Left hindlimb (tissue), 1 donor: ENCODE measurements around the gene MS4A7.
A peak's percentile ranks its signal among the peaks of the same experiment; 100 is the strongest.
"Not testable (repeated sequence)": the region's sequence is repeated elsewhere in the genome, so short reads cannot be mapped to it uniquely, and the experiment has no call there.

Source experiments
- DNase-seq: peaks from one replicate; pipeline ENCODE4 v3.0.0-alpha.2; 2018

Gene MS4A7, protein sequence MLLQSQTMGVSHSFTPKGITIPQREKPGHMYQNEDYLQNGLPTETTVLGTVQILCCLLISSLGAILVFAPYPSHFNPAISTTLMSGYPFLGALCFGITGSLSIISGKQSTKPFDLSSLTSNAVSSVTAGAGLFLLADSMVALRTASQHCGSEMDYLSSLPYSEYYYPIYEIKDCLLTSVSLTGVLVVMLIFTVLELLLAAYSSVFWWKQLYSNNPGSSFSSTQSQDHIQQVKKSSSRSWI

DNA sequence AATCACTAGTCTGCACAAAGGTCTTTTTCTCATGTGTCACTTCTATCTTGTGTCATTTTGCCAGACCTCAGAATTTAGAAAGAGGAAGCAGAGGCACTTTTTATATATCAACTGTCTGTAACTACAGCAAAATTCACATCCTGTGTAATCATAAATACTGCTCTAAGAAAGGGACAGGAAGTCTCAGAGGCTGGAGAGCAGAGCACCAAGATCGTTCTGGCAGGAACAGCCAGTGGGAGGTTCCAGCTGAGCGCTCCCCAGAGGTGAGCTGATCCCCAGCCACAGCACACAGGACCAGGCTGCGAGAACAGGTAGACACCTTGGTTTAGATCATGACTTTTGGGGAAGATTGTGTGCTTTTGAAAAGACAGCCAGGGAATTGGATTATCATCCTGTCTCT is at the start of gene MS4A7:
Gene MS4A7 (plus strand): TSS at position 179 of the 400 bp plus-strand sequence. CDS start 4,610 bp downstream, outside the sequence.
- no peak for DNase-seq

DNA sequence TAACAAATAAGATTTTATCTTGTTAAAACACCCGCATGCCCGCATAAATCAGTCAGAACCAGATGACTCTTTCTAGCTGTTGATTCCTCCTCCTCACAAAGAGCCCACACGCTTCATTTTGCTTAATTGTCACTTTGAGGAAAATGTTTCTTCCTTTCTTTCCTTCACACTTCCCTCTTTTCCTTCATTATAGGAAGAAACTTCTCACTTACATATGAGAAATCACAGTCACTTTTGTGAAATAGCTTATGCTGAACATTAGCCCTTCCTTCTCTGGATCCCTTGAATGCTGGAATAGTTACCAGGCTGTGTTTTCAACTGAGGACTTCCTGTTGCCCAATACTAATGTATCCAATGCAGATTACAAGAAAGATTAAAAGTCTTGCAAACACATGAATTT is 45.5 kb upstream of the MS4A7 start:
- no peak for DNase-seq

DNA sequence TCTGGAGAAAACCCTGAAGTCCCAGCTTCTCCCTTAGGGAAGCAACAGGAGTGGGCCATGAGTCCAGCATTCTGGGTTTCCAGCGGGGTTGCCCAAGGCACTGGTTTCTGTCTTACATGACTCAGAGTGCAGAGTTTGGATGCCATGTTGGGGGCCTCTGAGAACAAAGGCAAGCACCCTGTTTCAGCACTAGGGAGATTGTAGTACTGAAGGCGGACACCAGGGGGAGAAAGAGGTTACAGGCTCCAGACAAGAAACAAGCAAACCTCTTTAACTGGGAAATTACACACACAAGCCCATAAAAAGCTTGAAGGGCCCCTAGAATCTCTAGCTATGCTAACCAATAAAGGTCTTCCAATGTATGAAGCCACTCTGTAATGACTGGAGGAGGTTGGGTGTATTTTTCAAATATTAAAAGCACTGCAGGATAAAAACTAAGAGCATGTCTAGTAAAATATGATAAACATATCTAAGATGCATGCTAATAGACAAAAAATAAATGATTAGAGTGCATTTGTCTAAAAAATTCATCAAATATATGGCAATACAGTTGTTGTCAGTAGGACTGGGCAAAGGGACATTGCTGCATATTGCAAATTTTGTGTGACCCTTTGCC is 44.2 kb upstream of the MS4A7 start:
- peak; percentile 43 for DNase-seq

DNA sequence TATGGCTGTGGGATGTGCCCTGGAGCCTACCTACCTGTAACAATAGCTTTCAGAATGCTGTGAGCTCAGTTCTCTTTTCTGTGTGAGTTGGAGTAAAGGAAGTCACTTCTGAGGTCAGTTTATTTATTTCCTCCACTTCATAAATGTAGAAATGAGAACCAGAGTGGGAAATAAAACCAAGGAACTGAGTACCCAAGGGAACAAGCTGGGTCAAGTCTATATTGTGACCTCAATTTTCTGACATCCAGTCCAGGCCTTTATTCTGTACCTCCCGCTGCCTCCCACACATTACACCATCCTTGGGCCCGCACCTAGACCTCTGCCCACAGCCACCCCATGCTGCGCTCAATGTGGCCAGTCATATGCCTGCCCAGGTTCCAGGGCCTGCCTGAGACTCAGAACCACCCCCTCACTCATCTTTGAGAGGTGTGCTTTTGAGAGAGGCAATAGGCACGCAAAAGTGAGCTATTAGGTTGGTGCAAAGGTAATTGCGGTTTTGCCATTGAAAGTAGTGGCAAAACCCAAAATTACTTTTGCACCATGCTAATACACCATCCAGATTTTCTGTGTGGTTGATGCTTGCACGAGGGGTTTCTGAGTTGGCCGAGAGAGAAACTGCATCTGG is 41.5 kb upstream of the MS4A7 start:
- DNase-seq: no peak

DNA sequence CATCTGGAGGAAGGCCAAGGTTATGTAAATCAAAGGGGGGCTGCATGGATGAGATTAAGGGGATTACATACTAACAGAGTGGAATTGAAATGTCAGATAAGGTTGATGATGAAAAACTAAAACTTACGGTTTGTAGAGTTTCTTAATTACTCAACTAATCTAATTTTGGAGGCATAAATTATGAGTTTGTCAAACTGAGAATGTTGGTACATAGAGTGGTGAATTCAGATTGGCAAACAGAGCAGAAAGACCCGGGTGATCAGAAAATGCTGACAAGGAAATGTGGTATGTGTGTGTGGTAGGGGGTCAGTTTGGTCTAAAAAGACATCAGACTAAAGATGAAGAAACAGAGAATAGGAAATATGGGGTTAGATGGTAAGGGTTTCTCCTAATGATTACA is 40.3 kb upstream of the MS4A7 start:
- DNase-seq: no peak

DNA sequence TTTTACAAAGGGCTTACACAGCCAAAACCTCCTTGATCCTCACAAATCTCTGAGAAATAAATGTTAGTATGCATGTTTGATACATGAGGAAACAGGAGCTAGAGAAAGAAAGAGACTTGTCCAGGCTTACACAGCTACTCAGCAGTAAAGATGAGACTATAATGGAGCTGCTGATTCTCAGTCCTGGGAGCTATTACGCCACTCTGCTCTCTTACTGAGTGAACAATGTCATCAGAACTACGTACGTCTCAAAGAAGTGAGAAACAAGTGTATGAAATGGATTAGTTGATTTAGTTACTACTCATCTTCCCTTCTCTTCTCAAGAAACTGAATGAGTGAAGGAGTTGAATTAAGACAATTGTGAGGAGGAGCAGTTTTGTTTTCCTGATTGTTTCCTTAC is 39.0 kb upstream of the MS4A7 start:
- no peak for DNase-seq

DNA sequence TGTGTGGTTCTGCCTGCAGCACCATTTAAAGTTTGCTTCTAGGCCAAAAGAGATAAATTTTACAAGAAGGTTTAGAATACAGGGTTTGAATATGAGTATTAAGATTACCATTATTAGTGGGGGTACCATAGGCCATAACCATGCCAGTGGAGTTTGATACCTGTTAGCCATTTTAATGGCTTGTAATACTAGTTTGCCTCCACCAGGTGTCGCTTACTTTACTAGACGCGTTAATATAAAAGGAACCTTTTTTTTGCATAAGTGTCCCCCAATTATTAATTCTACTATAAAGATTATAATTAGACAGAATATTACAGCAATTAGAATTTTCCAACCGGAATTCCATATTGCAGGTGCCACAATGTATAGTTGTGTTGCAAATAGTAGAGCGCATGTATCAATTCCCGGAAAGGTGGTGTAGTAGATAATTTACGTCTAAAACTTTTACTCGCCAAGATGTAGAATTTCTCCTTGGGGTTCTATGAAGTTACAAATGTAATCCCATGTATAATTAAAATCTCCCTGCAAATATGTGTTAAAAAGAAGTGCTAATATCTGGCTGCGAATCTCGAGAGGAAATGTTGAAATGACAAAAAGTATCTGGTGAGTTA is 35.1 kb upstream of the MS4A7 start:
- DNase-seq: no peak

DNA sequence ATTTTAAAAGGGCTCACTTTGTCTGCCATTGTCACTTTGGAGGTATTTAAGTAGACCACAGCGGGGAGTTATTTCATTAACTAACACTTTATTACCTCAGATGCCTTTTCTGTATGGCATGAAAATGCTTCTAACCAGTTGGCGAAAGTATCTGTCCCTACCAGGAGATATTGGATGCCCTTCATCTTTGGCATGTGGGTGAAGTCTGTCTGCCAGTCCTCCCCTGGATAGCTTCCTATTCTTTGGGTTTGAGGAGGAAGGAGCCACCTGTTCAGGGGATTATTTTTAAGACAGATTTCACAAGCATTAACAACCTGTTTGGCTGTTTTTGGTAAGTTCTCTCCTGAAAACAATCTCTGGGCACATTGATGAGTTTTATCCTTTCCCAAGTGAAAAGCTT is 34.2 kb upstream of the MS4A7 start:
- DNase-seq: no peak

DNA sequence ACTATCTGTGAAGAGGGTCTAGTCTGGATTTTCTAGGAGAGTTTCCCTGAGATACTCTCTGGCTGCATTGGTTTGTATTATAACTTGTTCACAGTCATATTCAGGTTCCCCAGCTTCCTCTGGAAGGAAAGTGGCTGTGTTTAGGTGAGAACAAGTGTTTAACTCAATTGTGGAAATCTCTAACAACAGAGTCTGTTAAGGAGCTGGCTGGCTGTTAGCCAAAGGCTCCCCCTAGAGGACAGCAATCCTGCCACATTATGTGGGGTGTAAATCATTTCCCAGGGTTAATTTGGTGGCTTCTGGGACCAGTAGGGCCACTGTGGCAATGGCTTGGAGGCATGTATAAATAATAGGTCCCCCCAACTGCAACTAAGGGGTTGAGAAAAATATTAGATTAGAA is 32.8 kb upstream of the MS4A7 start:
- DNase-seq: no peak

DNA sequence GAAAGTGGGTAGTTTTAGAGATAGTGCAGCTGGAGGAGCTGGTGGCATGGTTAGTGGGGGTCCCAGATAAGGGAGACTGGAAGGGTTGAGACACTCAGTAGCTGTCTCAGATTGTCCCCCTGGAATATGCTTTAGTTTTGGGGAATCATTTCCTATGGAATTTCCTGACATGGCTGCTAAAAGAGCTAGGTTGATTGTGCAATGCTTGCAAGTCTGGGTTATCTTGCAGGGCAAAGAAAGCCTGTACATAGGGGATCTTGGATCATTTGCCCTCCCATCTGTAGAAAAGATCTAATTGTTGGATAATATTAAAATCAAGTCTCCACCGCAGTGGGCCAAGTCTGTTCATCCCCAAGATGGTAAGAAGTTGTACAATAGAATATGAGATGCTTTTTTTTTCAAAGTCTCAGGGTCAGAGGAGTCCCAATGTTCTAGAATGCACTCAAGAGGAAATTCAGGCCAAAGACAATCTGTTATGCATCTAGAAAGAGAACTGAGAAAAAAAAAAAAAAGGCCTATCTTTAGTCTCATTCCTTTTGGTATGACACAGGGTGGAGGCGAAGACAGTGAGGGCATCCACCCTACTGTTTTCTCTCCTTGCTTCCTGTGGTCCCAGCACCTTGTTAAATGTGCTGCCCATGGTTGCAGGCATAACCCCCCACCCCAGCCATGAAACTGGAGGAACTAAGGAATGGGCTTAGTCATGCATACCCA is 31.1 kb upstream of the MS4A7 start:
- DNase-seq: no peak

DNA sequence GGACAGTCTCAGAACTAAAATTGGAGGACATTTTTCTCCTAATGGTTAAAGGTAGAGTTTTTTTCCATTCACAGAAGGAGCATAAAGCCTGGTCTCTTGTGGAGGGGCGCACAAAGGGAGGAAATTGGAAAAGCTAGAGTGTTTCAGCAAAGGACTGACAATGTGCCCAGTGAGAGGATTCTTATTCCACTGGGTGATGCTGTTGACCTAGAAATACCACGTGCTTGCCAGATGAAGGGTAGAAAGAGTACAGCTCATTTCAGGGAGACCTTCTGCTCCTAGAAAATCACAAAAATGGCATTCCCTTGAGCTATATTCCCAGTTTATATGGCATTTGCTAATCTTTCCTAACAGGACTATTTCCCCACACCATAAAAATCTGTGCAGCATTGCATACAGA is 30.2 kb upstream of the MS4A7 start:
- no peak for DNase-seq

DNA sequence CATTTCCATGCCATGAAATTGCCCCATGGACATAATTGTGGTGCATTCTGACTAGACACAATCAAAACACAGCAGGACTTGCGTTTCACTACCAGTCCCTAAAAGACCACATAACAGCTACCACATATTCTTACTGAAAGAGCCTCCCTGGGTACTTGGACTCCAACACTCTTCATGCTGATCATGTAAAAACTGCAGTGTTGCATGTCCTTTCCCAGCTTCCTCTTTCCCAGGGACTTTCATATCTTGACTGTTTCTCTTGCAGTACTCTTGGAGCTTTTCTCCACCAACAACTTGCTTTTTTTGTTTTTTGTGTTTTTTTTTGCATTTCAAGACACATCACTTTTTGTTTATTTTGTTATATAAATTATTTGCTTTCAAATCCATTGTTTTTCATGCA is 28.3 kb upstream of the MS4A7 start:
- no peak for DNase-seq

DNA sequence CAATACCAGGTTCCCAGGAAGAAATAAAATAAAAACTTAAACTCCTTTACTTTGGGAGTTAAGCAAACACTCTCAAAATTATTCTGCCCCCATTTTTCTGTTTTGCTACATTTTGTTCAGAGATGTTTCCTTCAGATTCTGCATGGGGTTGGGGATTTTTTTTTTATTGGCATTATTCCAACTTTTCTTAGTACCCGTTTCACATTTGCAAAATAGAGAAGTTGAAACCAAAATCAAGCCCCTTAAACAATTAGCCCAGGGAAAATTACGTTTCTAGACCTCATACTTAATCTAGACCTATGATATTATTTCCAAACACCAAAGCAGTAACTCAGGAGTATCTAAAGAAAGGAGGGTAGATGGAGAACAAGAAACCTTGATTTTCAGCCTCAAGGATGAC is 20.6 kb upstream of the MS4A7 start:
- DNase-seq: no peak

DNA sequence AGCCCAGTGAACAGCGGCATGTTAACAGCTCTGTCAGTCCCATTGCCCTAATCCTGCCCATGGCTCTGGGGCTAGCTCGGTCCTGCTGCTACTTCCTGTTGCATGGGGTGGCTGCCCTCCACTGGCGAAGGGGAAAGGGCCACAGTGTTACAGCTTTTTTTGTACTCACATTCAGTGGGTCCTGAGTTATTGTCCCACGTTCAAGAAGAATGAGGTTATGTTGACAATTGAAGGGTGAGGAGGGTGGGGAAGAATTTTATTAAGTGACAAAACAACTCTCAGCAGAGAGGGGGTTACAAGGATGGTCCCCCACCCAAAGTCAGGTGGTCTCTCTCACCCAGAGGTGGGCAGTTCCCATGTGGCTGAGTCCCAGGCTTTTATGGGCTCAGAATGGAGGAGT is 17.7 kb upstream of the MS4A7 start:
- DNase-seq: no peak

DNA sequence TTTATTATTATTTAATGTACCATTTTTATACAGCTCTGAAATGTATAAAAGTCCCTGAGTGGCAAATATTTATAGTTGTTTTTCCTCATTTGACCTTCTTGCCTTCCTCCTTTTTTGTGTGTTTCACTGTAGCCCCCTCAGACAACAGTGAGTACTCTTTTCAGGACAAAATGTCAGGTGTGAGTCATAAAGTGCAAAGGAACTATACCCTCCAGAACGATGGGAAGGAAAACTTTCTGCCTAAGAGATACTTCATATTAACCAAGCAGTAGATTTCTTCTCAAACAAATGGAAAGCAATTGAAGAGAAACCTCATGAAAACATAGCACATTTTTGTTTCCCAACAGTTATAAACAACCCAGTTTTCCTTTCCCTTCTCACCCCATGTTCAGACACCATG is 16.1 kb upstream of the MS4A7 start:
- DNase-seq: no peak

DNA sequence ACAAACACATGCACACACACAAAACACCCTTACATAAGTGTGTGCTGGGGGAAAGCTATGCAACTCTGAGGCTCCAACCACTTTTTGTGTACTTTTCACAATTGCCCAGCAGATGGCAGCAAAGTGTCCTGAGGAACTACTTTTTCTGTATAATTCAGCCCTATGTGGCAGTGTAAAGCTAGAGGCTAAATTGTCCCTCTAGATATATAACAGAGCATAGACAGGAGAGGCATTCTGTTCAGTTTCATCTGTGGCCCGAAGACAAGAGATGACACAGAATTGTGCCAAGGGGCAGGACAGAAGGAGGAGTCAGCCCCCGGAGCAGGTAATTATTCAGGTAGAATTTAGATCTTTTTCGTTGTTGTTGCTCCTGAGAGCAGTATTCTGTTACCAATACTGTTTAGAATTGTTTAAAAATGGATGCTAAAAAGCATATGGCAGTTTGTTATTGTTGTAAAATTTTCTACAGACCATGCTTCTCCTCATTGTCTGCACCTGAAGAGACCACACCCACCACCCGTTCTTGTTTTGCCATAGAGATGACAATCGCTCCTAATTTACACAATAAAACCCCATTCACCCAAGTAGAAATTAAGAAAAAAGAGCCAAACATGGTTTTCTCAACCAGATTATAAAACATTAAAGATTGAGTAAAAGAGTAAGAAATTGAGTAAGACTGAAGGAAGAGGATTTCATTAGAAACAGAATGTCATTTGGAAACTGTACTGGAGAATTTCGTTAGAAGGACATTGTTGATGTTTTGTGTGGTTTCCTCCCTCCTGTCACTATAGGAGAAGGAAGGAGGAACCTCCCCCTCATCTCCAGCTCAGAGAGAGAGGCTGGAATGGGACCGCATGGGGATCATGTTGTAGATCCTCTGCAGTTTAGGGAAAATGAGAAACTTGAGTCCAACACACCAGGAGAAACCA is 14.5 kb upstream of the MS4A7 start:
- DNase-seq: peak; percentile 43

DNA sequence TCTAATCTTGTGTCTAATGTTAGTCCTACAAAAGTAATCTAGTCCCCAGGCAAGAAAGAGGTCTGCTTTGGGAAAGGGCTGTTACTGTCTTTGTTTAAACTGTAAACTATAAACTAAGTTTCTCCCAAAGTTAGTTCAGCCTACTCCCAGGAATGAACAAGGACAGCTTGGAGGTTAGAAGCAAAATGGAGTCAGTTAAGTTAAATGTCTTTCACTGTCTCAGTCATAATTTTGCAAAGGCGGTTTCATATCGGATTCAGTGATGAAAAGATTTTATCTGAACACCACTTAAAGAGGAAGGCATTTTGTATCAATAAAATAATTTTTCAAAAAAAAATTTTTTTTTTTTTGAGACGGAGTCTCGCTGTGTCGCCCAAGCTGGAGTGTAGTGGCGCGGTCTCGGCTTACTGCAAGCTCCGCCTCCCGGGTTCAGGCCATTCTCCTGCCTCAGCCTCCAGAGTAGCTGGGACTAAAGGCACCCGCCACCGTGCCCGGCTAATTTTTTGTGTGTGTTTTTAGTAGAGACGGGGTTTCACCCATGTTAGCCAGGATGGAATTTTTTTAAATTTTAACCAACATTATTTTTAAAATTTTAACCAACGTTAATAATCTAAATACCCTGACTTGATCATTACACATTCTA is 11.9 kb upstream of the MS4A7 start:
- not testable (repeated sequence) for DNase-seq

DNA sequence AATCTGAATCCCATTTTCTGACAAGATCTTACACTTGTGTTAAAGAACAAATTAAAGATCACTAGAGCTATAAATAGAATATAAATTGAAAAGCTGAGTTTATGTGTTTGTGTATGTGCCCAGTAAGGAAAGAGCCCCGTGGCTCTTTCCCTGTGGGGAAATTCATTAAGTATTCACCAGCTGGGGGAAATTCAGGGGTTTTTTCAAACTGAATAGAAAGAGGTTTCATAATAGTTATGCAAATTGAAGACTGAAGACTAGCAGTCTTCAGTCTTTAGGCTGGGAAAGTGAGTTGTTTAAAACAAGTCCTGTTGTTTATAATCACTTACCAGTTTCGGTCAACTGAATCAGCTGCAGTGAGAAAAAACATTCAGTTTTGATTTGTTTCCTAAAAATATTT is 11.3 kb upstream of the MS4A7 start:
- no peak for DNase-seq

DNA sequence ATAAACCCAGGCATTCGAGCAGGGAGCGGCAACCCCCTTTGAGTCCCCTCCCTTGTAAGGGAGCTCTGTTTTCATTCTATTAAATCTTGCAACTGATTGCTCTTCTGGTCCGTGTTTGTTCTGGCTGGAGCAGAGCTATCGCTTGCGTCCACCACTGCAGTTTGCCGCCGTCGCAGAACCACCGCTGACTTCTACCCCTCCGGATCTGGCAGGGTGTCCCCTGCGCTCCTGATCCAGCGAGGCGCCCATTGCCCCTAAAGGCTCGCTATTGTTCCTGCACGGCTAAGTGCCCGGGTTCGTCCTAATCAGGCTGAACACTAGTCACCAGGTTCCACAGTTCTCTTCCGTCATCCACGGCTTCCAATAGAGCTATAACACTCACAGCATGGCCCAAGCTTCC is 10.4 kb upstream of the MS4A7 start:
- no peak for DNase-seq

DNA sequence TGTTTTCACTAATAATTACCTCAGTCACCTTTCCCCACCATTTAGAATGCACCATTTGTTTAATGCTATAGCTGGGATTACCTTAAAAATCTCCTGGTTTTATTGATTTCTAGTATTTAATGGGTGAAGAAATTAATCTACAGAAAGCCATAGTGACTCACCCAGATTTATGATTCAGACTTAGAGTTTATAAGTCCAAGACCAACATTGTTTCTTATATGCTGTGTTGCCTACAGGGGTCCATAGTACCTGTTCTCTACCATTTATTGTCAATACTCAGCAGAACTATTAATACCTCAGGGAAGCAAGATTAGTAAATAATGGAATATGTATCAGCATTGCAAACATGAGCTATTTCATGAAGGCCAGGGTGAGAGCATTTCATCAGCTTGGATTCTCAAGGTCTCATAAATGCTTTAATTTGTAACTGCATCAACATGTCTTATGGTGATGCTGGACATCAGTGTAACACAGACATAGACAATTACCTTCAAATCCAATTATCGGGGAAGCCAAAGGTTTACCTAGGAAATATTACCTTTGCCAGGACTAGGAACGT is 8.0 kb upstream of the MS4A7 start:
- no peak for DNase-seq

DNA sequence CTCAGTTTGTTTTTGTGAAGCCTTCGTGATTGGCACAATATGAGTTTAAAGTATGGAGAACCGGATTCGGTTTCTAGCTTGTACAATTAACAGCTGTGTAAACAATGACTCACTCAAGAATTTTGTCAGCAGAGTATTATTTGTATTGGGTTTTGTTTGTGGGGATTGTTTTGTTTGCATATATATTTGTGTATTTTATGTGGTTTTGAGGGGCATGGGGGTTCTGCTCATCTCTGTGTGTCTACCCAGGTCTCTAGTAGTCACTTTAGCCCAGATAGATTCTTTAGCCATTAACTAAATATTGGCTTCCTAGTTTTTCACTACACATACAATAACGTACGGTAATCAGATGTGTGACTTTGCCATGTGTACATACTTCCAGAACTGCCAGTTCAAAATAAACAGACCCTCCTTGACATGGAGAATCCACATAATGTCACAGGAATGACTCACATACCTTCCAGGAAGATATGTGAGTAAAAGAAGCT is 7.5 kb upstream of the MS4A7 start:
- DNase-seq: no peak
